HepG2 (cell line): Measurements from ENCODE around the gene C20orf96. TPM values are rescaled to one million over a fixed set of nuclear protein-coding genes. Genes with fewer than 3 reads are reported as not detected.
A peak's percentile ranks its signal among the peaks of the same experiment; 100 is the strongest.

Source experiments
- ARID5B ChIP-seq: IDR thresholded peaks from 2 replicates; pipeline ENCODE4 v1.4.0; 2020; ENCODE audit warnings: mild to moderate bottlenecking, missing genetic modification reagents
- BCL3 ChIP-seq: sonication (generic); formaldehyde crosslinking; IDR thresholded peaks from 2 replicates; pipeline ENCODE4 v1.5.1; 2020; ENCODE audit warnings: mild to moderate bottlenecking, missing genetic modification reagents, moderate library complexity
- BRCA1 ChIP-seq: sonication (generic); formaldehyde crosslinking; IDR thresholded peaks from 2 replicates; pipeline ENCODE4 v1.4.0; 2020; ENCODE audit warnings: missing genetic modification reagents
- CREB3 ChIP-seq: sonication (generic); formaldehyde crosslinking; IDR thresholded peaks from 2 replicates; pipeline ENCODE4 v1.5.0; 2020; ENCODE audit warnings: missing genetic modification reagents
- CTCF ChIP-seq: sonication (generic); formaldehyde crosslinking; IDR thresholded peaks from 2 replicates; pipeline ENCODE4 v1.5.0; 2020; ENCODE audit warnings: mild to moderate bottlenecking, missing genetic modification reagents, moderate library complexity
- DMAP1 ChIP-seq: IDR thresholded peaks from 2 replicates; pipeline ENCODE4 v1.6.1; 2016
- FOXM1 ChIP-seq: sonication (generic); formaldehyde crosslinking; IDR thresholded peaks from 2 replicates; pipeline ENCODE4 v1.5.0; 2020; ENCODE audit warnings: missing genetic modification reagents
- HES4 ChIP-seq: sonication (generic); formaldehyde crosslinking; IDR thresholded peaks from 2 replicates; pipeline ENCODE4 v1.9.0; 2021; ENCODE audit warnings: mild to moderate bottlenecking, missing genetic modification reagents, borderline replicate concordance
- HOMEZ ChIP-seq: IDR thresholded peaks from 2 replicates; pipeline ENCODE4 v1.6.1; 2016; ENCODE audit warnings: low read depth
- HOXA7 ChIP-seq: sonication (generic); formaldehyde crosslinking; IDR thresholded peaks from 2 replicates; pipeline ENCODE4 v1.8.1; 2022; ENCODE audit warnings: mild to moderate bottlenecking, missing genetic modification reagents, moderate library complexity
- KLF13 ChIP-seq: sonication (generic); formaldehyde crosslinking; IDR thresholded peaks from 2 replicates; pipeline ENCODE4 v1.4.0; 2020; ENCODE audit warnings: mild to moderate bottlenecking, missing genetic modification reagents
- MTF2 ChIP-seq: sonication (generic); formaldehyde crosslinking; IDR thresholded peaks from 2 replicates; pipeline ENCODE4 v1.5.0; 2020; ENCODE audit warnings: missing genetic modification reagents, borderline replicate concordance
- NR2C2 ChIP-seq: sonication (generic); formaldehyde crosslinking; IDR thresholded peaks from 2 replicates; pipeline ENCODE4 v1.4.0; 2020; ENCODE audit warnings: missing genetic modification reagents, mild to moderate bottlenecking, moderate library complexity, borderline replicate concordance
- TAF1 ChIP-seq: sonication (generic); formaldehyde crosslinking; IDR thresholded peaks from 2 replicates; pipeline ENCODE4 v1.4.0; 2020; ENCODE audit warnings: missing genetic modification reagents
- ZKSCAN5 ChIP-seq: sonication (generic); formaldehyde crosslinking; IDR thresholded peaks from 2 replicates; pipeline ENCODE4 v1.5.1; 2020; ENCODE audit warnings: mild to moderate bottlenecking, missing genetic modification reagents
- ZNF367 ChIP-seq: sonication (generic); formaldehyde crosslinking; IDR thresholded peaks from 2 replicates; pipeline ENCODE4 v1.4.0; 2020; ENCODE audit warnings: missing genetic modification reagents, borderline replicate concordance
- ZNF879 ChIP-seq: sonication (generic); formaldehyde crosslinking; IDR thresholded peaks from 2 replicates; pipeline ENCODE4 v1.8.1; 2023; ENCODE audit warnings: missing genetic modification reagents
- polyA plus RNA-seq, 8 experiments: library from polyadenylated mRNA; depleted of rRNA in 3 of 8; stranded (reverse) in 7 of 8; unstranded in 1 of 8; fragments of >200 nt; fragmentation: Illumina TruSeq in 4 of 8; extraction: Trizol in 4 of 8; gene quantifications; 2 replicates each; pipeline versions ENCODE4 v1.2.1 to v1.2.3, GENCODE V29; 2011 to 2016; ENCODE audit warnings: low read depth in 4 of 8, missing spikeins in 1 of 8, mixed read lengths in 1 of 8; ENCODE audit not compliant: insufficient read depth in 1 of 8
- total RNA-seq, 5 experiments: library from RNA; depleted of rRNA; stranded (reverse); fragments of >200 nt; fragmentation: Illumina TruSeq; extraction: Trizol; gene quantifications; 2 replicates each; pipeline ENCODE4 v1.2.3, GENCODE V29; 2016; ENCODE audit warnings: low read depth in 1 of 5

The C20orf96 gene
- total and polyA plus RNA-seq, 2 of the 13 experiments (the other 11 are each of a cell fraction or from before 2014, with no cell fraction given): 3.8 to 20.6 TPM

GRCh38 chr20:324177-325044, 33.9 kb upstream of the C20orf96 start (continued):
- peak; percentile 97 for TF ChIP-seq CREB3
- TF ChIP-seq ZNF367 (CRISPR knock-in tag): peak; percentile 89; the same call in 1 of the 2 replicates
- peak; percentile 78 for TF ChIP-seq HES4 (CRISPR knock-in tag)
- TF ChIP-seq KLF13 (CRISPR knock-in tag): peak; percentile 78; the same call in 1 of the 2 replicates
- TF ChIP-seq BRCA1 (CRISPR knock-in tag): peak; percentile 93
- TF ChIP-seq ARID5B (CRISPR knock-in tag): peak; percentile 91
- peak; percentile 100 for TF ChIP-seq DMAP1 (CRISPR knock-in tag)
- peak; percentile 80 for TF ChIP-seq NR2C2 (CRISPR knock-in tag)
- peak; percentile 65; the same call in 1 of the 2 replicates for TF ChIP-seq FOXM1 (CRISPR knock-in tag)
- TF ChIP-seq HOXA7 (CRISPR knock-in tag): peak; percentile 89; the same call in 1 of the 2 replicates
- TF ChIP-seq ZNF879 (CRISPR knock-in tag): peak; percentile 91
- TF ChIP-seq ZKSCAN5 (CRISPR knock-in tag): 0 out of 2 replicates have a peak, but pooled peaks have one; percentile 10
- TF ChIP-seq TAF1: peak; percentile 84
- peak; percentile 95 for TF ChIP-seq BCL3 (CRISPR knock-in tag)
- TF ChIP-seq CTCF (CRISPR knock-in tag): peak; percentile 51
- TF ChIP-seq MTF2: peak; percentile 98; the same call in 1 of the 2 replicates
- TF ChIP-seq HOMEZ (CRISPR knock-in tag): peak; percentile 77; the same call in 1 of the 2 replicates
